ENCODE data around the gene TTLL10.
"Not testable (repeated sequence)": the region's sequence is repeated elsewhere in the genome, so short reads cannot be mapped to it uniquely, and the experiment has no call there.

Gene TTLL10

GRCh38 chr1:1189111-1189510 lies 15.4 kb downstream of the TTLL10 start:
- no peak for DNase-seq

GRCh38 chr1:1191734-1192133 lies 18.1 kb downstream of the TTLL10 start:
- no peak for DNase-seq

DNA sequence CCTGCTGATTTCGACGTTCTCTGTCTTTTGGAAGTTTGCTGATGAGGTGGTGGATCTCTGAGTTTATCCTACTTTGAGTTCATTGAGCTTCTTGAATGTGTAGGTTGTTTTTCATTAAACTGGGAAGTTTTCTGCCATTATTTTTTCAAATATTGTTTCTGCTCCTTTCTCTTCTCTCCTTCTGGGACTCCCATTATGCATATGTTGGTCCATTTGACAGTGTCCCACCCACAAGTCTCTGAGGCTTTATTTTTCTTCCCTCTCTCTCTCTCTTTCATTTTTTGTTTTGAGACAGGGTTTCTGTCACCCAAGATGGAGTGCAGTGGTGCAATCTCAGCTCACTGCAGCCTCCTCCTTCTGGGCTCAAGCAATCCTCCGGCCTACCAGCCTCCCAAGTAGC lies 21.0 kb downstream of the TTLL10 start:
- no peak for DNase-seq

GRCh38 chr1:1195726-1196125 lies 22.0 kb downstream of the TTLL10 start:
- DNase-seq, result not testable (repeated sequence)

DNA sequence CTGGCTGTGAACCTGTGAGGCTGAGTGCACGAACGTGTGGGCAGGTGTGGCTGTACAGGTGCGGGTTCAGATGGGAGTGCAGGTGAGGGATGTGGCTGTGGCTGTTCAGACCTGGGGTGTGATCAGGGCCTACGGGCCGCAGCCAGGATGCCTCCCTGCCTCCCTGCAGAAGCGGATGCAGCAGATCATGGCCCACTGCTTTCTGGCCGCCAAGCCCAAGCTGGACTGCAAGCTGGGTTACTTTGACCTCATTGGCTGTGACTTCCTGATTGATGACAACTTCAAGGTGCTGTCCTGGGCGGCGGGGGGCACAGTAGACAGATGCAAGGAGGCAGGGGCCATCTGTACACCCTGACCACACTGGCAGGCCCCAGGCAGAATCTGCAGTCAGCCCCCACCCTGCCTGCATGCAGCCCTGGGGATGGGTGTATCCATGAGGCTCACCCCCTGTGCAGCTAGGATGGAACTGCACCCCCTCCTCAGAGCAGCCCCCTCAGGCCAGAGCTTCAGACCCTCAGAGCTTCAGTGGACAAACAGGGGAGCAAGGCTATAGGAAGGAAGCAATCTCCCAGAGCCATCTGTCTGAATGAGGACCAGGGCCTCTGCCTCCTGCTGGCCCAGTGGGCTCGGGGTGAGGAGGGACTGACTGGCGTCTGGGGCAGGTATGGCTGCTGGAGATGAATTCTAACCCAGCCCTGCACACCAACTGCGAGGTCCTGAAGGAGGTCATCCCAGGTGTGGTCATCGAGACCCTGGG lies 22.9 kb downstream of the TTLL10 start:
- no peak for DNase-seq

DNA sequence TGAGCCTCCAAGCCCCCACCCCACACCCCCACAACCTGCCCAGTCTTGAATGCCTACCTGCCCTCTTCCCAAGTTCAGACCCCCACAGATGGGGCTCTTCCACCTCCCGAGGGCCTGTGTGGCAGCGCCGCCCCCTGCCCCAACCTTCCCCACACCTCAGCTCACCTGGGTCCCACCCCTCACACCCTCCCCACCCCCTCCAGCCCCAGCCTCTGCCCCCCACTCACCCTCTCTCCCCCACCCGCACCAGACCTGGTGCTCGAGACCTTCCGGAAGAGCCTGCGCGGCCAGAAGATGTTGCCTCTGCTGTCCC lies 23.5 kb downstream of the TTLL10 start:
- DNase-seq, result no peak

DNA sequence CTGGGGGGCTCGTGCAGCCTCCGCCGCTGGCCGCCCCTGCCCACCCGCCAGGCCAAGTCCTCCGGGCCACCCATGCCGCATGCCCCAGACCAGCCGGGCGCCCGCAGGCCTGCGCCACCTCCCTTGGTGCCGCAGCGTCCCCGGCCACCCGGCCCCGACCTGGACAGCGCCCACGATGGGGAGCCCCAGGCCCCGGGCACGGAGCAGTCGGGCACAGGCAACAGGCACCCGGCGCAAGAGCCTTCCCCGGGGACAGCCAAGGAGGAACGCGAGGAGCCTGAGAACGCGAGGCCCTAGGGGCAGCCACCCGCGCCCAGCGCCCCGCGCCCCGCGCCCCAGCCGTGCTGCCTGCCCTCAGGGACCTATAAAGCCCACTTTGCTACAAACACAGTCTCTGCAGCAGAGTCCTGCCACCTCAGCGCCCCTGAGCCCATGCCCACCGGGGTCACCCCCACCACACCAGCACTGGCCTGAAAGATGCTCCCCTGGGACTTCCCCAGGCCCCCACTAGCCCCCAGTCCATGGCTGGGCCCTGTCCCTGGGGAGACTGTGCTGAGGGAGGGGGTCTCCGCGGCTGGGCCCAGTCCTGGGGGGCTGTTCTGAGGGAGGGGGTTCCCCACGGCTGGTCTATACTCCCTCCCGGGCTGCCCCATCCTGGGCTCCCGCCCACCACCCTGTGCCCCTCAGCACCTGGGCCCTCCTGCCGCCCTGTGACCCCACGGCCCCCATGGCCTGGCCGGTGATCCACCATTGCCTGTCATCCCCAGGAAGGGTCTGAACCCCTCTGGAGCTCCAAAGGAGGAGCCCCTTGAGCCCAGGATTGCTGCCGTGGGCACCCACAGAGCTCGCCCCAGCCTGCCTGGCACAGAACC lies 24.1 kb downstream of the TTLL10 start:
- DNase-seq, result no peak

DNA sequence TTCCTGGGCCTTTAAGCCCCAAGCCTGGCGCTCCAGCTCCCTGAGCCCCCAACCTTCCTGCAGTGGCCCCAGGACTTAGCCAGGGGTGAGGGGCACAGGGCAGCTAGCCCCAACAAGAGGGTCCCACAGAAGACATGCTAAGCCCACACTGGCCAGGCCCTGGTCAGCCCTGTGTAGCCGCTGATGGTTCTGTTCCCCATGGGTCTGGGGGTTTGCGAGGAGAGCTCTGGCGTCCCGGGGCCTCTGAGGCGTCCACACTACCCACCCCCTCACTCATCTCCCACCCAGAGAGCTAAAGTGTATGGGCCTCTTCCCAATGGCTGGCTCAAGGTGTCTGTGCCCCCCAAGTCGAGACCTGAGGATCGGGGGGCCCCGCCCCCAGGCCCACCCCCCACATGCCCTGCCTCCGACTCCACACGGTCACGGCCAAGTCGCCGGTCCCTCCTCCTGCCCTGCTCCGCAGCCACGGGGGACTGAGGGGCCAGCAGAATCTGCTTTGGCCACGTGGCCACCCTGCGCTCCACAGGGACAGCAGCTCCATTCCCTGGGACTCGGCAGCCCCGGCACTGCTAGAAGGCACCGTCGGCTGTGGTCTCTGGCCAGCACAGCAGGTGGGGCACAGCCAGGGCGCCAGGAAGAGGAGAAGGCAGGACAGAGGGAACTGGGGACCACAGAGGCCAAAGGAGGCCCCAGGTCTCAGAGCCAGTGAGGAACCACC lies 24.9 kb downstream of the TTLL10 start:
- no peak for DNase-seq

GRCh38 chr1:1199141-1199960 lies 25.7 kb downstream of the TTLL10 start:
- DNase-seq, result no peak

DNA sequence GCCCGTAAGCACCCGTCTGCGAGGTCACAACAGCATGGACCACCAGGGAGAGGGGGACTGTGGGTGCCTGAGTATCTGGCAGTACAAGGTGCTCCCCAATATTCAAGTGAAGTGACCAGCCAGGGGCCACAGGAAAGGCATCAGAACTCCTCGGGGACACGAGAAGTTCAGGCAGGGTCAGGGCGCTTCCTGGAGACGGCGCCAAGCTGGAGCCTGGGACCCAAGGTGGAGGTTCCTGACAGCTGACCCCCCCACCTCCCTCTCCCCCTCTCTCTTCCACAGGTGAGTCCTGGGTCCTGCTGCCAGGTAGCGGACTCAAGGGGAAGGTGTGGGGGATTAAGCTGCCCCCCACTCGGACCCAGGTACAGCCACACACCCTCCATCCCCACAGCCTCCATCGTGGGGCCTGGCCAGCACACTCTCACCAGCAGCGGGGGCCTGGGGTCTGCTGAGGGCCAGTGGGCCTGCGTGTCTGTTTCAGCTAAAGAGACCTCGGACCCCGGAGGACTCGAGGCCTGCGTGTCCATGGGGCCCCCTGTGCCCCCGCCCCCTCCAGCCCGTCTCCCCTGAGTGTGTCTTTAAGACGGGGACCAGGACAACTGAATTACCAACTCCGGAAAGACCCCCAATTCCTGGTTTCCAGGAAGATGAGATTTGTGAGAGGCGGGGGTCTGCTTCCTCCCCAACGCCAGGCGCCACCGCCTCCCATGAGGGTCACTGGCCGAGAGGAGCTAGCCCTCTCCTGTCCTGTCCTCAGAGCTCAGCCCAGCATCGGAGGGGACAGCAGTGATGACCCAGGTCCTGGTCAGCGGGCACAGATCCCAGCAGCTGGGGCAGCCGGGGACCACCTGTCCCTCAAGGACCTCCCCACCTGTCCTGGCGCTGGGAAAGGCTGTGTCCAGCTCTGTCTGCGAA lies 26.5 kb downstream of the TTLL10 start:
- DNase-seq, result no peak

DNA sequence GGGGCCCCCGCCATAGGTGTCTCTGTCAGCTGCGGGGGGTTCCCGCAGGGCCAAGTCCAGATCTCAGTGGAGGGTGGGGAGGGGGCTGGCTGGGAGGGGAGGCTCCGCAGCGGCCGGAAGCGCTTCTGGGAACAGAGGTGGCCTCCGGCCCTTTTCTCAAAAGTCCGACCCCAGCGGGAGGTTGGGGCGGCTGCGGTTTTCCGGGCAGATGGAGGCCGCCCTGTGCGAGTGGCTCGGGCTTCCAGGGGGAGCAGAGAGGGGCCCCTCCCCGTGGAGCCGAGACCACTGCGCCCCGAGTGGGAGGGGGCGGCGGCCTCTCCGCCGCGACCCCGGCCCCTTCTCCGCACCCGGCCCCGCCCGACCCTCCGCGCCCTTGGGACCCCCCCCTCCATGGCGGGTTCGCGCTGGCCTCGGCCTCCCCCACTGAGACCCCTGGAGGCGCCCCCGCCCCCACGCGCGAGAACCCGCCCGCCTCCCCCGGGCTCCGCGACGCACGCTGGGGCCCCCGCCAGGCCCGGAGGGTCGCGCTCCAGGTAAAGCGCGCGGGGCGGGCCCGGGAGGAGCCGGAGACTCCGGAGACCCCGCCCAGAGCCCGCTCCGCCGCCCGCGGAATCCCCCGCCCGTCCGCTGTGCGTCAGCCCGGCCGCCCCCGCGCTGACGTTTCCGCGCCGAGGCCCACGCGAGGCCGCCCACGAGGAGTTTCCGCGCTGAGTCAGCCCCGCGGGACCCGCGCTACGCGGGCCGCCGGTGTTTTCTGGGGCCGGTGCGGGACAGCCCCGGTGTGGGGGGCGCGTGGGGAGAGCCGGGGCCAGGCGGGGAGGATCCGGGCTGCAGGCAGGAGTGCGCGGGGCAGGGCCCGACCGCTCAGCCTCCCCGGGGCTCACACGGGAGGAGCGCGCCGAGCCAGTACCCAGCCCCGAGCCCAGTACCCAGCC lies 27.5 kb downstream of the TTLL10 start:
- no peak for DNase-seq

DNA sequence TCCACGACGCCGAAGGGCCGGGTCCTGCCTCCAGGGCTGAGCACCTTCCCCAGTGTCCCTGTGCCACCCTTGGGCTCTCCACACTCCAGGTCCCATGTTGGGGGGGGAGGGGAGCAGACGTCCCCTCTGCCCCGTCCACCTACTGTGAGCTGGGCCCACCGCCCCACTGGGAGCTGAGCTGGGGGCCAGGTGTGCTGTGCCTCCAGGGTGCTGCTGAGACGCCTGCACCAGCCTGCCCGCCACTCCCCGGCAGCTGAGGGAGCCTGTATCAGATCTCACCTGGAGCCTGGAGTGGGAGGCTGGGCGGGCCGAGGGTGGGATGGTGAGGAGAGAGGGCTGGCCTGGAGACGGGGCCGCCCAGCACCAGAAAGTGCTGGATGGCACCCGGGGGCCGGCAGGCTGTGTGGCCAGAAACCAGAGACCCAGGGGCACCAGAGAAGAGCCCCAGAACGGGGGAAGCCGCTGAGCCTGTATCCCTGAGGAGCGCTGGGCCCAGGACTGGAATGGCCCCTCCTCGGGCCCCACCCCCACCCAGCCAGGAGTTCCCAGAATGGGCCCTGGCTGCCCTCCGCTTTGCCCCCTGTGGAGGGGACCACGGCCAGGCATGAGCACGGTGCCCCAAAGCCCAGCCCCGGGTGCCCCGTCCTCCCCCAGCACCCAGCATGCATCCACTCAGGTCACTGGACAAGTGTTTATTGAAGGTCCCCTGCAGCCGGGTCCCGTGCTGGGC lies 29.3 kb downstream of the TTLL10 start:
- DNase-seq, result no peak

GRCh38 chr1:1203561-1204424 lies 30.1 kb downstream of the TTLL10 start:
- no peak for DNase-seq

DNA sequence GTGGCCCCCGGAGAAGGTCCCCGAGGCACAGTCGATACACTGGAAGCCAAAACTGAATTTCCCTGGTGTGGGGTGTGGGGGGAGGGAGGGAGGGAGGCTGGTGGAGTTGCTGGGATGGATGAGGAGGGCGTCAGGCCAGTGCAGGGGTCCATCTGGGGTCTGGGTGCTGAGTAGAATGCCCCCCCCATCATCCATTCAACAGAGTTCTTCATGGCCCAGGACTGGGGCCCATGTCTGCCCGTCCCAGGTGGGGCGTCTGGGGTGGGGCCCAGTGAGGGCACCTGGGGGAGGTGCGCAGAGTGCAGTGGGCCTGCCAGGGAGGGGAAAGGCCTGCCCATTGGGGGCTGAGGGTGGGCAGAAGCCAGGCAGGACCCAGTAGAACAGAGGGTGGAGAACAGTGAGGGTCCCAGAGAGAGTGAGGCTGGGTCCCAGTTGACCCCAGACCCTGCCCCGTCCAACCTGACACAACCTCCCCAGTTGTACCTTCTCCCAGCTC lies 30.8 kb downstream of the TTLL10 start:
- DNase-seq, result no peak

DNA sequence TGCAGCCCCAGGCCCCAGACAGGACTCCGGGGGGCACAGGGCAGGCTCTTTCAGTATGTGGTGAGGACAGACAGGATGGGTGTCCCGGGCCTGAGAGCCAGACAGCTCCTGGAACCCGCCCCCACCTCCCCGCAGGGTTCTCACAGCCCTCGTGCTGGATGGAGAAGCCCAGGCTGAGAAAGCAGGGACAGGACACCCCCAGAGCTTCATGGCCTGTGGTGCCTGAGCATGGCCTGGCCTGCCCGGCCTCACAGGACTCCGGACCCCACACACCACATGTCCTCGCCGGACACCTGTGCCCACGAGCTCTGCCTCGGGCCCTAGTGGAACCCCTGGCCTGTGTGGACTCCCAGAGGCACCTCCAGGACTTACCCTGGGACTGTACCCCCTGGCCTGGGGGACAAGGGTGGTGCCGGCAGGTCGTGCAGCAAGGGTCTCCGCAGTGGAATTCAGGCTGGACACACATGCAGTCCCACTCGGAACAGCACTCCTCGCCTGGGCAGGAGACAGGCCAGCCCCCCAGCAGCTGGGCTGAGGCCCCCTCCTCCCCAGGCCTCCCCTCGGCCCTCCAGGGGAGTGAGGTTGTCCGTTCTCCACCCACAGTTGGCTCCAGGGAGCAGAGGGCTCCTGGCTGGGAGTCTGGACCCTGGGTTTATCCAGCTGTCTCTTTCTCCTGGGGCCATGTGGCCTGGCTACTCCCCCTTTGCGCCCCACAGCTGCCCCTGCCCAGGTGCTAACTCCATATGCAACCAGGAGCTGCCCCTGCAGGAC lies 31.5 kb downstream of the TTLL10 start:
- no peak for DNase-seq

DNA sequence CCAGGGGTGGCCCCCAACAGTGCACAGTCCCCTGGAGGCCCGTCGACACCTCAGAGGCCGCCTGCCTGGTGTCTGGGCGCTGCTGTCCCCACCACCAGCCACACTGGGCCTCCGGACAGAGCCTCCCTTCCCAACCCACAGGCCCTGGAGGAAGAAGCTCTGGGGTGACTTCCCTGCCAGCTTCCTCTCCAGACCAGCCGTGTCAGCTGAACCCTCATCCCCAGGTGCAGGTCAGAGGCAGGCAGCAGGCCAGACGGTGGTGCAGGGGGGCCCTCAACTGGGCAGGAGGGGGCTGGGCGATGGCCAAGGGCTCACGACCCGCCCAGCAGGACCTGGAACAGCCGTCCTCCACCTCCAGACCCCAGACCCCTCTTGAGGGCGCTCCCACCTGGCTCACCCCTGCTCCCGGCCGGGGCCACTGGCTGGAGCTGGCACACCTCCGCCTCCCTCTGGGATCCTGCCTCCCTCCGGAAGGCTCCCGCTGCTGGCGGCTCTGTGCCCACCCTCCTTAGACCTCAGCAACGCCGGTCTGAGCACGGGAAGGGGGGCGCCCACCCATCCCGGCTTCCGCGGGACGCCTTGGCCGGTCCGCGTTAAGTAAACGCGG lies 32.2 kb downstream of the TTLL10 start:
- DNase-seq, result no peak

GRCh38 chr1:1206376-1206965 lies 32.8 kb downstream of the TTLL10 start, which contains the start of gene TNFRSF18:
Gene TNFRSF18, minus strand, starts transcription at chr1:1206592. Its CDS starts 21 bp downstream, at chr1:1206571.
- DNase-seq, result no peak
